Measurements from ENCODE around the gene FAM107B. TPM values are rescaled to one million over a fixed set of nuclear protein-coding genes. Genes with fewer than 3 reads are reported as not detected.
A peak's percentile ranks its signal among the peaks of the same experiment; 100 is the strongest.

FAM107B gene
- total and polyA plus RNA-seq, 11 donors: 1.9 to 27.6 (median 4.9) TPM

DNA sequence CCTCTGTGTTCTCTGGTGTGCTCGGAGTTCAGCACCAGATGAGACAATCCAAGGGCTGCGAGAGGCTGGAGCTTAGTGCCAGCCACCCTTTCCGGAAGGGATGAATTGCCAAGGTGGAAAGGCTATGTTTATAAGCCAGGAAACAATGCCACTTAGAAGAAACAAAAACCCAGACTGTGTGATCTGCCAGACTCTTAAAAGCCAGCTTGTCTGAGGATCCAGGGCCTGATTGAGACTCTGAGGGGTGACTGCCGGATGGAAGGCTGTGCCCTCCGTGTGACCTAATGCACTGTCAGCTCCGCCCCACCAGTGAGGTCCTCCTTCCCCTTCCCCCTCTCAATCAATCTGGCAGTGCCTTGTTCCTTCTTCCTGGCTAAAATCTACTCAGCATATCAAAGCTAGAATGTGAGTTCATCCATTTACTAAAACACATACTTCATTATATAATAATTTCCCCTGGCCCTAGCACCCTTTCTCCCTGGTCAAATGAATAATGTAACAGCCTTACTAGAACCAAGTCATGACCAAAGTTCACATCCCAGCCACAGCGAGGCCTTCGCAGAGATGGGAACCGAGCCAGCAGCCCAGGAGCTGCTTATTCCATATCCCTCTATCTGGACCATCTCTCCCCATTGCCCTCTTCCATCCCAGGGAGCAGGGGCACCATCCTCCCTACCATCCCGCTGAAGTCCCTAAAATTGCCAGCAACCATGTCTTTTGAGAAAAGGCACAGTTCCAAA is 25.5 kb downstream of the FAM107B start:
- DNase-seq (peak in 3 of 5 donors; percentile 26 to 48 (median 39)), ATAC-seq (peak in 2 of 4 donors; percentile 35 to 37)

DNA sequence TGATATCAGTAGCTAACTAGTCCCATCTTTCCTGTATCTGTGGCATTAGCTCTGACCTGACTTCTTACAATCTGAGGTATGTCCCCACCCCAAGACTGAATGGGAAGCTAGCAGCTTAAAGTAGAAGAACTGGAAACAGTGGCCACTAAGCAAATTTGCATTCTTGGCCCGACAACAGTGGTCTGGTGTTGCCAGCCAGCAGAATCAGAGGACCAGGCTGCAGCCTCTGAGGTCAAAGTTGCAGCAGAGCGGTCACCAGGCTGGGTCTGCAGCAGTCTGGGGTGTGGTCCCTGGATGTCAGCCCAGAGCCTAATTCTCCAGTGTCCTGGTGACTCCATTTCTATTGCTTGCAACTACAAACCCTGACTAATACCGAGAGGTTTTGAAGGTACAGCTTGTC is 26.3 kb downstream of the FAM107B start:
- no peaks in the 10 kb centered on the region for H3K36me3 ChIP-seq
- peaks cover 0 to 3% (median 0%) of the 10 kb centered on the region in 12 donors for H3K9me3 ChIP-seq
- 37 to 56% (median 43%) methylated on average over 2 to 3 of the region's 3 CpGs for WGBS, 4 donors
- DNase-seq: peak in 3 of 5 donors; percentile 27 to 43 (median 36)
- TF ChIP-seq, protein P1, sequence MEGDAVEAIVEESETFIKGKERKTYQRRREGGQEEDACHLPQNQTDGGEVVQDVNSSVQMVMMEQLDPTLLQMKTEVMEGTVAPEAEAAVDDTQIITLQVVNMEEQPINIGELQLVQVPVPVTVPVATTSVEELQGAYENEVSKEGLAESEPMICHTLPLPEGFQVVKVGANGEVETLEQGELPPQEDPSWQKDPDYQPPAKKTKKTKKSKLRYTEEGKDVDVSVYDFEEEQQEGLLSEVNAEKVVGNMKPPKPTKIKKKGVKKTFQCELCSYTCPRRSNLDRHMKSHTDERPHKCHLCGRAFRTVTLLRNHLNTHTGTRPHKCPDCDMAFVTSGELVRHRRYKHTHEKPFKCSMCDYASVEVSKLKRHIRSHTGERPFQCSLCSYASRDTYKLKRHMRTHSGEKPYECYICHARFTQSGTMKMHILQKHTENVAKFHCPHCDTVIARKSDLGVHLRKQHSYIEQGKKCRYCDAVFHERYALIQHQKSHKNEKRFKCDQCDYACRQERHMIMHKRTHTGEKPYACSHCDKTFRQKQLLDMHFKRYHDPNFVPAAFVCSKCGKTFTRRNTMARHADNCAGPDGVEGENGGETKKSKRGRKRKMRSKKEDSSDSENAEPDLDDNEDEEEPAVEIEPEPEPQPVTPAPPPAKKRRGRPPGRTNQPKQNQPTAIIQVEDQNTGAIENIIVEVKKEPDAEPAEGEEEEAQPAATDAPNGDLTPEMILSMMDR (IDR thresholded peaks at IDR 0.05): no peak
- H3K4me3 ChIP-seq: no peak overlapping the region
- no peaks in the 10 kb centered on the region for H3K27me3 ChIP-seq
- H3K27ac ChIP-seq: peak overlapping the region in 7 of 12 donors; percentile 28 to 81 (median 51)
- intact Hi-C loops (cut with DNase I): no loop called here
- H3K4me1 ChIP-seq: peaks cover 0 to 54% (median 32%) of the 10 kb centered on the region in 12 donors
- peak in 1 of 4 donors; percentile 53 for ATAC-seq

More for the DNA sequence above, 25.5 kb downstream of the FAM107B start:
- TF ChIP-seq, protein P1 (IDR thresholded peaks at IDR 0.05): no peak
- TF ChIP-seq POLR2A (IDR thresholded peaks at IDR 0.05): no peak
- H3K4me3 ChIP-seq: no peak overlapping the region
- peaks cover 0 to 54% (median 32%) of the 10 kb centered on the region in 12 donors for H3K4me1 ChIP-seq
- peak overlapping the region in 9 of 12 donors; percentile 3 to 81 (median 43) for H3K27ac ChIP-seq
- 49 to 59% (median 53%) methylated on average over 10 of the region's 10 CpGs for WGBS, 4 donors
- no peaks in the 10 kb centered on the region for H3K27me3 ChIP-seq
- no peaks in the 10 kb centered on the region for H3K36me3 ChIP-seq
- H3K9me3 ChIP-seq: peaks cover 0 to 3% (median 0%) of the 10 kb centered on the region in 12 donors
- intact Hi-C loops (cut with DNase I): no loop called here

DNA sequence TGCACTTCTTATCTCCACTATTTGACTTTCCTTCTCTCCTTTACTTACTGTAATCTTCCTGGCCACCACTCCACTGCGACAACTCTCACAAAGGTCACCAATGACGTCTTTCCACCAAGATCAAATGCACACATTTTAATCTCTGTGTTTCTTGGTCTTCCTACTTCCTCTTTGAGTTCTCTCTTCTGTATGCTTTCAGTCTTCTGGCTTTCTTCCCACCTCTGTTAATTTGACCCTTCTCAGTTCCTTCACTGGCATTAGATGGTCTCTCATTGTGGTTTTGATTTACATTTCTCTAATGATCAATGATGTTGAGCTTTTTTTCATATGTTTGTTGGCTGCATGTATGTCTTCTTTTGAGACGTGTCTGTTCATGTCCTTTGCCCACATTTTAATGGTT is 31.9 kb downstream of the FAM107B start:
- no peaks in the 10 kb centered on the region for H3K27me3 ChIP-seq
- H3K4me1 ChIP-seq: peaks cover 0 to 35% (median 14%) of the 10 kb centered on the region in 12 donors
- peaks cover 0 to 3% (median 0%) of the 10 kb centered on the region in 12 donors for H3K9me3 ChIP-seq
- 40 to 46% (median 44%) methylated on average over 3 of the region's 3 CpGs for WGBS, 4 donors
- TF ChIP-seq, protein P1 (IDR thresholded peaks at IDR 0.05): no peak
- TF ChIP-seq POLR2A (IDR thresholded peaks at IDR 0.05): no peak
- DNase-seq (no peak), ATAC-seq (peak in 3 of 4 donors; percentile 50 to 69 (median 56))
- no peaks in the 10 kb centered on the region for H3K36me3 ChIP-seq
- intact Hi-C loops (cut with DNase I): no loop called here
- H3K4me3 ChIP-seq: no peak overlapping the region
- peak overlapping the region in 3 of 12 donors; percentile 5 to 30 (median 18) for H3K27ac ChIP-seq

DNA sequence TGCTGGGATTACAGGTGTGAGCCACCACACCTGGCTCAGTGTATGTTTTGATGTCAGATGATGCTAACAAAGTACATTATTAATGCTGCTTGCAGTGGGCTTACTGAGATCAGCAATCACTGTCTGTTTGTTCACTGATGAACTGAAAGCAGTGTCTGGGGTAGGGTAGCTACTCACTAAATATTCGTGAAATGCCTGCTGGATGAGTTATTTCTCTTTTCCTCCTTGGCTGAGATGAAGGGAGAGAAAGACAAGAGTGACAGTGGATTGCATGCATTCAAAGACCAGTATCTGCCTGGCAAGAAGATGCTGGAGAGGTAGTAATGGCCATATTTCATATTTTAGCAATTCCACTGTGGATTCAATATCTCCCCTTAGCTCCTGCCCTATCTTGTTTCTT is 32.3 kb downstream of the FAM107B start:
- 88 to 97% (median 89%) methylated on average over 1 of the region's 1 CpG for WGBS, 4 donors
- TF ChIP-seq POLR2A (IDR thresholded peaks at IDR 0.05): no peak
- TF ChIP-seq, protein P1 (IDR thresholded peaks at IDR 0.05): no peak
- H3K9me3 ChIP-seq: peaks cover 0 to 3% (median 0%) of the 10 kb centered on the region in 12 donors
- no peak for ATAC-seq
- H3K27ac ChIP-seq: peak overlapping the region in 3 of 12 donors; percentile 5 to 30 (median 18)
- no peaks in the 10 kb centered on the region for H3K27me3 ChIP-seq
- no peak overlapping the region for H3K4me3 ChIP-seq
- DNase-seq: no peak
- no peaks in the 10 kb centered on the region for H3K36me3 ChIP-seq
- H3K4me1 ChIP-seq: peaks cover 0 to 39% (median 15%) of the 10 kb centered on the region in 12 donors
- intact Hi-C loops (cut with DNase I): no loop called here

All from heart left ventricle (tissue), 16 donors.